Mesothelial cell of epicardium (in vitro differentiated cells): ENCODE data around the gene RB1. TPM values are rescaled to one million over a fixed set of nuclear protein-coding genes. Genes with fewer than 3 reads are reported as not detected.

ENCODE experiments used
- DNase-seq, 2 experiments: peaks; one replicate each; pipeline ENCODE4 v3.0.0; 2021; ENCODE audit warnings: low spot score in 2 of 2; ENCODE audit not compliant: unreplicated experiment in 2 of 2
- H3K27ac Mint-ChIP-seq: 2 replicates; pipeline ENCODE4 v1.8.0; 2021; ENCODE audit warnings: mixed read lengths
- H3K27me3 Mint-ChIP-seq: 2 replicates; pipeline ENCODE4 v1.8.0; 2021; ENCODE audit warnings: low read depth, mixed read lengths
- H3K36me3 Mint-ChIP-seq: 2 replicates; pipeline ENCODE4 v1.8.0; 2021; ENCODE audit warnings: mixed read lengths
- H3K4me1 Mint-ChIP-seq: 2 replicates; pipeline ENCODE4 v1.8.0; 2021; ENCODE audit warnings: mixed read lengths
- H3K4me3 Mint-ChIP-seq: 2 replicates; pipeline ENCODE4 v1.8.0; 2021; ENCODE audit warnings: mild to moderate bottlenecking, moderate library complexity, mixed read lengths
- H3K9me3 Mint-ChIP-seq: 2 replicates; pipeline ENCODE4 v1.8.0; 2021; ENCODE audit warnings: mixed read lengths
- total RNA-seq: library from RNA; stranded (reverse); gene quantifications from 3 replicates; pipeline ENCODE4 v1.2.1, GENCODE V29; 2021
- TF ChIP-seq, protein P1 (sequence below): fragments of 200-600 bp; sonication (generic); IDR thresholded peaks from one replicate; pipeline ENCODE4 v1.5.0; 2021; ENCODE audit warnings: antibody characterized with exemption; ENCODE audit not compliant: unreplicated experiment

RB1 gene
- total RNA-seq, 1 donor from 2014 or later: 34.7 TPM

- no peaks in the 10 kb centered on the region for H3K4me1 Mint-ChIP-seq
- H3K4me3 Mint-ChIP-seq: no peak overlapping the region
- TF ChIP-seq, protein P1, sequence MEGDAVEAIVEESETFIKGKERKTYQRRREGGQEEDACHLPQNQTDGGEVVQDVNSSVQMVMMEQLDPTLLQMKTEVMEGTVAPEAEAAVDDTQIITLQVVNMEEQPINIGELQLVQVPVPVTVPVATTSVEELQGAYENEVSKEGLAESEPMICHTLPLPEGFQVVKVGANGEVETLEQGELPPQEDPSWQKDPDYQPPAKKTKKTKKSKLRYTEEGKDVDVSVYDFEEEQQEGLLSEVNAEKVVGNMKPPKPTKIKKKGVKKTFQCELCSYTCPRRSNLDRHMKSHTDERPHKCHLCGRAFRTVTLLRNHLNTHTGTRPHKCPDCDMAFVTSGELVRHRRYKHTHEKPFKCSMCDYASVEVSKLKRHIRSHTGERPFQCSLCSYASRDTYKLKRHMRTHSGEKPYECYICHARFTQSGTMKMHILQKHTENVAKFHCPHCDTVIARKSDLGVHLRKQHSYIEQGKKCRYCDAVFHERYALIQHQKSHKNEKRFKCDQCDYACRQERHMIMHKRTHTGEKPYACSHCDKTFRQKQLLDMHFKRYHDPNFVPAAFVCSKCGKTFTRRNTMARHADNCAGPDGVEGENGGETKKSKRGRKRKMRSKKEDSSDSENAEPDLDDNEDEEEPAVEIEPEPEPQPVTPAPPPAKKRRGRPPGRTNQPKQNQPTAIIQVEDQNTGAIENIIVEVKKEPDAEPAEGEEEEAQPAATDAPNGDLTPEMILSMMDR: no peak
- no peak overlapping the region for H3K27ac Mint-ChIP-seq
- H3K27me3 Mint-ChIP-seq: no peaks in the 10 kb centered on the region
- H3K36me3 Mint-ChIP-seq: peaks cover 58% of the 10 kb centered on the region
- no peak for DNase-seq
- peaks cover 42% of the 10 kb centered on the region for H3K9me3 Mint-ChIP-seq
Measured at GRCh38 chr13:48319531-48320398, 16.2 kb downstream of the RB1 start.

DNA sequence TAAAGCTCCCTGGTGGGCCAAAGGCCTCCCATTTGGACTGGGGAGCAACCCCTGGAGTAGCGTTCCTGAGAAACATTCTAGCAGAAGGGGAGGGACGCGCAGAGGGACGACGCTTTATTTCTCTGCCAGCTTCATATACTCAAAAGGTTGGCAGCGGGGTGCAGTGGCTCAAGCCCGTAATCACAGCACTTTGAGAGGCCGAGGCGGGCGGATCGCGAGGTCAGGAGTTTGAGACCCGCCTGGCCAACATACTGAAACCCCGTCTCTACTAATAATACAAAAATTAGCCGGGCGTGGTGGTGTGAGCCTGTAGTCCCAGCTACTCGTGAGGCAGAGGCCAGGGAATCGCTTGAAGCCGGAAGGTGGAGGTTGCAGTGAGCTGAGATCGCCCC lies 16.8 kb downstream of the RB1 start:
- Mint-ChIP-seq H3K36me3 (peaks cover 52% of the 10 kb centered on the region), H3K9me3 (peaks cover 36% of the 10 kb centered on the region), H3K4me1 (no peaks in the 10 kb centered on the region), H3K27ac (no peak overlapping the region), H3K27me3 (no peaks in the 10 kb centered on the region), H3K4me3 (no peak overlapping the region)
- TF ChIP-seq, protein P1: no peak
- DNase-seq: no peak

DNA sequence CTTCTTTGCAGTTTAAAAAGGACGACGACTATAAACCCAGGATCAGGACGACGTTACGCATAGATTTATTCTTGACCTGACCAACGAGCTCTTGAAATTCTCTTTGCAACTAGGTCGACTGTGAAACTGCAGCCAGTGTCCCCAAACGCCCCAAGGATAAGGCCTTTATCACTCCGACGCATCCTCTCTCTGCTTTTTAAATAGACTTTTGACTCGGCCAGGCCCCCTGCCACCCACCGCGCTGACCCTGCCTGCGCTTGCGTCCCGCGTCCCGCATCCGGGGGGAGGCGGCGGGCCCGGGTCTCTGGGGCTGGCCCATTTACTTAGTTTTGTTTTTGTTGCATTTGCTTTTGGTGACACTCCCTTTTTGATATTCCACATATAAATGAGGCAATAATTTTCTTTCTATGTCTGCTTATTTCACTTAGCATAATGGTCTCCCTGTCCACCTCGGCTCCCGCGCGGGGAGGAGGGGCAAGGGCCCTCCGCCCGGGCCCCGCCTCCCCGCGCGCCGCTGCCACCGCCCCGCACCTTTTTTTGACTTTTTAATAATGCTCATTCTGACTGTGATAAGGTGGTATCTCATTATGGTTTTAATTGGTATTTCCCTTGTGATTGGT lies 17.4 kb downstream of the RB1 start:
- TF ChIP-seq, protein P1: no peak
- no peaks in the 10 kb centered on the region for H3K4me1 Mint-ChIP-seq
- no peaks in the 10 kb centered on the region for H3K27me3 Mint-ChIP-seq

GRCh38 chr13:48322294-48322693 lies 18.7 kb downstream of the RB1 start:
- no peak overlapping the region for H3K27ac Mint-ChIP-seq
- DNase-seq: no peak
- H3K4me1 Mint-ChIP-seq: no peaks in the 10 kb centered on the region
- no peaks in the 10 kb centered on the region for H3K27me3 Mint-ChIP-seq
- H3K4me3 Mint-ChIP-seq: no peak overlapping the region
- peaks cover 42% of the 10 kb centered on the region for H3K36me3 Mint-ChIP-seq
- TF ChIP-seq, protein P1: no peak
- peaks cover 31% of the 10 kb centered on the region for H3K9me3 Mint-ChIP-seq

More for the DNA sequence above, 17.4 kb downstream of the RB1 start:
- no peak for DNase-seq
- Mint-ChIP-seq H3K4me3 (no peak overlapping the region), H3K9me3 (peaks cover 31% of the 10 kb centered on the region), H3K27ac (no peak overlapping the region), H3K36me3 (peaks cover 47% of the 10 kb centered on the region)

DNA sequence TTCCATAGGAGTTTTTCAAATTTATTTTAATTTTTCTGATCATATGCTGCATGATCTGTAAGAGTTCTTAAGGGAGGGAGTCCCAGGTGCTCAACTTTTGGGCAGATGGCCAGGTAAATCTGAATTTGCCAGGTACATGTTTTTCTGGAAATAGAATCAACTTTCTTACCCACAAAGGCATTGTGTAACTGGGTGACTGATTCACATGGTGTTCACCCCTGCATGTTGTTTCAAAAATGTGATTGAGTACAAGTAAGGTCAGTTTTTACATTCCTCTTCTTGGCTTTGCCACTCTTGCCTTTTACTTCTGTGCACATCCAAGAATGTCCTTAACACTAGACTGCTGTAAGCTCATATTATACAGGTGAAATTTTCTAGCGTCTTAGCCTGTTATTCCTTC lies 30.4 kb downstream of the RB1 start:
- Mint-ChIP-seq H3K27me3 (no peaks in the 10 kb centered on the region), H3K4me1 (peaks cover 9% of the 10 kb centered on the region)

More for the DNA sequence above, 30.4 kb downstream of the RB1 start:
- no peak overlapping the region for H3K4me3 Mint-ChIP-seq
- DNase-seq: no peak
- H3K9me3 Mint-ChIP-seq: peaks cover 37% of the 10 kb centered on the region
- H3K36me3 Mint-ChIP-seq: peaks cover 39% of the 10 kb centered on the region
- H3K27ac Mint-ChIP-seq: no peak overlapping the region
- TF ChIP-seq, protein P1: no peak
